Measurements from ENCODE around the gene HYI.
"Not testable (repeated sequence)": the region's sequence is repeated elsewhere in the genome, so short reads cannot be mapped to it uniquely, and the experiment has no call there.

The HYI gene

GRCh38 chr1:43473463-43473862 is 19.7 kb upstream of the HYI start:
- Histone ChIP-seq H3K27ac (no peak overlapping the region), H3K4me3 (no peak overlapping the region)
- no peak for DNase-seq (ENCODE audit: low spot score)
- TF ChIP-seq CTCF (IDR thresholded peaks at IDR 0.05): no peak

- H3K27ac ChIP-seq: peak overlapping the region in 1 of 2 donors; percentile 48
- not testable (repeated sequence) for H3K4me3 ChIP-seq; DNase-seq (ENCODE audit: low spot score)
Observed at GRCh38 chr1:43472463-43473151, 18.9 kb upstream of the HYI start.

GRCh38 chr1:43472087-43472462 is 18.3 kb upstream of the HYI start:
- Histone ChIP-seq H3K4me3 (no peak overlapping the region), H3K27ac (no peak overlapping the region)
- no peak for DNase-seq (ENCODE audit: low spot score)
- TF ChIP-seq CTCF (IDR thresholded peaks at IDR 0.05): no peak

GRCh38 chr1:43469932-43470331 is 16.2 kb upstream of the HYI start:
- H3K4me3 ChIP-seq: no peak overlapping the region
- no peak overlapping the region for H3K27ac ChIP-seq
- no peak for DNase-seq (ENCODE audit: low spot score)
- TF ChIP-seq CTCF (IDR thresholded peaks at IDR 0.05): no peak

- TF ChIP-seq CTCF (IDR thresholded peaks at IDR 0.05): no peak
- Histone ChIP-seq H3K4me3 (no peak overlapping the region), H3K27ac (no peak overlapping the region)
- DNase-seq (ENCODE audit: low spot score): no peak
Observed at GRCh38 chr1:43468414-43468813, 14.7 kb upstream of the HYI start.

- DNase-seq (ENCODE audit: low spot score): no peak
- Histone ChIP-seq H3K4me3 (no peak overlapping the region), H3K27ac (no peak overlapping the region)
- no peak for TF ChIP-seq CTCF (IDR thresholded peaks at IDR 0.05)
Observed at GRCh38 chr1:43466403-43466802, 12.7 kb upstream of the HYI start.

- Histone ChIP-seq H3K4me3 (no peak overlapping the region), H3K27ac (no peak overlapping the region)
- no peak for DNase-seq (ENCODE audit: low spot score)
- TF ChIP-seq CTCF (IDR thresholded peaks at IDR 0.05): no peak
Observed at GRCh38 chr1:43465505-43466067, 11.9 kb upstream of the HYI start.
